Adrenal gland (tissue), 12 donors: Measurements from ENCODE around the gene HNF4A. TPM values are rescaled to one million over a fixed set of nuclear protein-coding genes. Genes with fewer than 3 reads are reported as not detected.

ENCODE experiments used
- DNase-seq, 7 donors: peaks; one replicate each; pipeline ENCODE4 v3.0.0-alpha.2; 2019 to 2020
- H3K27ac ChIP-seq, 5 donors: fragments of 200-600 bp; sonication (generic) in 4 of 5; 1 replicate in 3 of 5; 2 replicates in 2 of 5; pipeline versions ENCODE4 v1.5.1 to v1.8.0; 2016 to 2020; ENCODE audit warnings: mild to moderate bottlenecking in 1 of 5
- H3K27me3 ChIP-seq: fragments of 200-600 bp; 2 replicates; pipeline ENCODE4 v1.8.0; 2021
- H3K36me3 ChIP-seq, 2 donors: fragments of 200-600 bp; replicated peaks in 1 of 2; 1 replicate in 1 of 2; 2 replicates in 1 of 2; pipeline versions ENCODE4 v1.5.1 to v1.8.0; 2018 to 2022
- H3K4me1 ChIP-seq, 2 donors: fragments of 200-600 bp; replicated peaks in 1 of 2; 1 replicate in 1 of 2; 2 replicates in 1 of 2; pipeline versions ENCODE4 v1.5.1 to v1.8.0; 2018 to 2021
- H3K4me3 ChIP-seq, 4 donors: fragments of 200-600 bp; sonication (generic) in 3 of 4; one replicate each; pipeline ENCODE4 v1.5.1; 2016 to 2018
- H3K9me3 ChIP-seq, 3 donors: fragments of 200-600 bp; sonication (generic) in 1 of 3; replicated peaks in 1 of 3; 1 replicate in 2 of 3; 2 replicates in 1 of 3; pipeline versions ENCODE4 v1.5.1 to v1.8.0; 2016 to 2021
- CTCF ChIP-seq, 6 experiments: fragments of 450-650 bp in 4 of 6; fragments of 200-600 bp in 2 of 6; sonication (generic) in 1 of 6; IDR thresholded peaks; 1 replicate in 5 of 6; 2 replicates in 1 of 6; pipeline versions ENCODE4 v1.5.1 to v1.8.0; 2016 to 2021; ENCODE audit warnings: antibody characterized with exemption in 6 of 6, mild to moderate bottlenecking in 2 of 6, moderate library complexity in 1 of 6
- POLR2A ChIP-seq, 2 donors: fragments of 450-650 bp; IDR thresholded peaks; one replicate each; pipeline ENCODE4 v1.6.1; 2017; ENCODE audit warnings: antibody characterized with exemption in 2 of 2, mild to moderate bottlenecking in 2 of 2, moderate library complexity in 1 of 2
- WGBS, 4 donors: extraction: QIAGEN DNeasy Blood & Tissue Kit in 2 of 4; methylation state at CpG; one replicate each; pipeline versions ENCODE4 v1.1.5 to v1.1.7; 2013 to 2017; 5-methylcytosine and 5-hydroxymethylcytosine counted together
- intact Hi-C, 2 donors: fragments of 100-400 bp; cut with DNase I; formaldehyde crosslinking; loops; one replicate each; pipeline versions ENCODE4 v1.14.1 to v1.15.0; 2022 to 2023
- polyA plus RNA-seq, 3 donors: library from polyadenylated mRNA; stranded (reverse); fragments of 200-250 nt in 2 of 3; fragments of 350-450 nt in 1 of 3; fragmentation: Illumina TruSeq in 1 of 3; extraction: RNeasy Lipid Tissue Mini Kit (QIAGEN cat#74804) in 1 of 3; gene quantifications; one replicate each; pipeline ENCODE4 v1.2.3, GENCODE V29; 2013 to 2014
- total RNA-seq, 9 donors: library from RNA; depleted of rRNA in 4 of 9; stranded (reverse); fragments of >200 nt in 4 of 9; fragments of 120-200 nt in 1 of 9; fragmentation: NEBNext Ultra II Directional in 1 of 9; extraction: Animal tissue kit (Norgen Biotek cat#: 25700) in 1 of 9; gene quantifications; one replicate each; pipeline versions ENCODE4 v1.1.0 to v1.2.4, GENCODE V29; 2013 to 2023
- donor health status: healthy with polysubstance abuse.
- donor health status: Bipolar disorder and iron deficiency.
- donor health status: DM: yes; HTN: yes; CAD: no.
- donor health status: DM: no; HTN: no; CAD: no.
- donor health status: DM: no; HTN: no; CAD: no.
- donor health status: DM: yes; HTN: yes; CAD: no.

The HNF4A gene
- total and polyA plus RNA-seq, 12 donors: 0.06 to 0.78 (median 0.13) TPM; not detected in 2

- Histone ChIP-seq H3K27ac (no peak overlapping the region), H3K9me3 (no peaks in the 10 kb centered on the region), H3K36me3 (no peaks in the 10 kb centered on the region), H3K27me3 (no peaks in the 10 kb centered on the region), H3K4me3 (no peak overlapping the region), H3K4me1 (no peaks in the 10 kb centered on the region)
- intact Hi-C loops: loop anchor here (2.0 to 10.0 kb wide), 2 partner anchors 33 to 213 kb away; no protein-coding TSS in a partner anchor
- DNase-seq: no peak
- TF ChIP-seq CTCF (IDR thresholded peaks at IDR 0.05) (no peak), POLR2A (IDR thresholded peaks at IDR 0.05) (no peak)
- WGBS, 4 donors: 79 to 94% (median 91%) methylated on average over 14 to 17 of the region's 17 CpGs
Measured at GRCh38 chr20:44401770-44402390, 46.4 kb downstream of the HNF4A start.

- H3K4me3 ChIP-seq: no peak overlapping the region
- no peaks in the 10 kb centered on the region for H3K36me3 ChIP-seq
- intact Hi-C loops: loop anchor here in 1 of 2 donors (10.0 kb wide), 1 partner anchor 212 kb away; no protein-coding TSS in a partner anchor
- H3K9me3 ChIP-seq: no peaks in the 10 kb centered on the region
- no peaks in the 10 kb centered on the region for H3K4me1 ChIP-seq
- H3K27ac ChIP-seq: no peak overlapping the region
- peak in 1 of 7 donors; percentile 13 for DNase-seq
- TF ChIP-seq CTCF (IDR thresholded peaks at IDR 0.05): no peak
- no peak for TF ChIP-seq POLR2A (IDR thresholded peaks at IDR 0.05)
- 76 to 87% (median 79%) methylated on average over 15 to 18 of the region's 18 CpGs for WGBS, 4 donors
- H3K27me3 ChIP-seq: no peaks in the 10 kb centered on the region
Measured at GRCh38 chr20:44402391-44403193, 47.1 kb downstream of the HNF4A start.

- WGBS, 4 donors: 63 to 78% (median 69%) methylated on average over 5 to 11 of the region's 11 CpGs
- intact Hi-C loops: loop anchor here in 1 of 2 donors (10.0 kb wide), 1 partner anchor 211 kb away; no protein-coding TSS in a partner anchor
- Histone ChIP-seq H3K36me3 (no peaks in the 10 kb centered on the region), H3K4me1 (no peaks in the 10 kb centered on the region), H3K27ac (no peak overlapping the region), H3K4me3 (no peak overlapping the region), H3K27me3 (no peaks in the 10 kb centered on the region), H3K9me3 (no peaks in the 10 kb centered on the region)
- TF ChIP-seq POLR2A (IDR thresholded peaks at IDR 0.05): no peak
- TF ChIP-seq CTCF (IDR thresholded peaks at IDR 0.05): no peak
- DNase-seq: peak in 1 of 7 donors; percentile 0
Measured at GRCh38 chr20:44403194-44404112, 48.0 kb downstream of the HNF4A start.
